COLO668 (cell line): ENCODE measurements around the gene ANO1.

Experiments
- DNase-seq: peaks from one replicate; lab custom pipeline; 2025; ENCODE audit not compliant: unreplicated experiment; lab: John Stamatoyannopoulos, UW

The ANO1 gene

GRCh38 chr11:70092959-70093715 is 15.0 kb downstream of the ANO1 start:
- no peak for DNase-seq

GRCh38 chr11:70095541-70096252 is 17.6 kb downstream of the ANO1 start:
- DNase-seq: no peak

- no peak for DNase-seq
Observed at GRCh38 chr11:70097783-70098563, 19.9 kb downstream of the ANO1 start.

- no peak for DNase-seq
Observed at GRCh38 chr11:70098936-70099335, 20.8 kb downstream of the ANO1 start.

GRCh38 chr11:70099578-70100279 is 21.6 kb downstream of the ANO1 start:
- no peak for DNase-seq

- no peak for DNase-seq
Observed at GRCh38 chr11:70100280-70100603, 22.1 kb downstream of the ANO1 start.

- no peak for DNase-seq
Observed at GRCh38 chr11:70100791-70101190, 22.7 kb downstream of the ANO1 start.

- DNase-seq: no peak
Observed at GRCh38 chr11:70103256-70103975, 25.3 kb downstream of the ANO1 start.

- no peak for DNase-seq
Observed at GRCh38 chr11:70104419-70104818, 26.3 kb downstream of the ANO1 start.

GRCh38 chr11:70104961-70105360 is 26.8 kb downstream of the ANO1 start:
- DNase-seq: no peak

- DNase-seq: no peak
Observed at GRCh38 chr11:70105369-70105754, 27.2 kb downstream of the ANO1 start.

- DNase-seq: no peak
Observed at GRCh38 chr11:70105755-70106571, 27.8 kb downstream of the ANO1 start.

GRCh38 chr11:70106757-70107156 is 28.6 kb downstream of the ANO1 start:
- DNase-seq: no peak

- DNase-seq: no peak
Observed at GRCh38 chr11:70107191-70107590, 29.1 kb downstream of the ANO1 start.

- DNase-seq: no peak
Observed at GRCh38 chr11:70107756-70108155, 29.6 kb downstream of the ANO1 start.

- no peak for DNase-seq
Observed at GRCh38 chr11:70108250-70108649, 30.1 kb downstream of the ANO1 start.

GRCh38 chr11:70109006-70109405 is 30.9 kb downstream of the ANO1 start:
- DNase-seq: no peak

GRCh38 chr11:70109903-70110302 is 31.8 kb downstream of the ANO1 start:
- DNase-seq: no peak

- DNase-seq: no peak
Observed at GRCh38 chr11:70110538-70111055, 32.5 kb downstream of the ANO1 start.
